Transverse colon (tissue), 4 donors: Measurements from ENCODE around the gene MCTP2. TPM values are rescaled to one million over a fixed set of nuclear protein-coding genes. Genes with fewer than 3 reads are reported as not detected.

ENCODE experiments used
- DNase-seq: peaks from one replicate; pipeline ENCODE4 v3.0.0-alpha.2; 2019
- H3K27ac ChIP-seq, 4 donors: fragments of 200-600 bp; sonication (generic); 2 replicates each; pipeline ENCODE4 v1.5.1; 2016 to 2018; ENCODE audit warnings: inconsistent platforms in 4 of 4
- H3K27me3 ChIP-seq: fragments of 200-600 bp; sonication (generic); 2 replicates; pipeline ENCODE4 v1.5.1; 2017; ENCODE audit warnings: inconsistent platforms
- H3K36me3 ChIP-seq, 4 donors: fragments of 200-600 bp; sonication (generic); 2 replicates each; pipeline ENCODE4 v1.5.1; 2017 to 2019; ENCODE audit warnings: inconsistent platforms in 4 of 4
- H3K4me1 ChIP-seq, 4 donors: fragments of 200-600 bp; sonication (generic); 2 replicates each; pipeline ENCODE4 v1.5.1; 2017 to 2020; ENCODE audit warnings: inconsistent platforms in 4 of 4
- H3K4me3 ChIP-seq, 4 donors: fragments of 200-600 bp; sonication (generic); 1 replicate in 1 of 4; 2 replicates in 3 of 4; pipeline versions ENCODE4 v1.5.1 to v1.6.1; 2017 to 2019; ENCODE audit warnings: inconsistent platforms in 4 of 4
- H3K9me3 ChIP-seq, 2 donors: fragments of 200-600 bp; sonication (generic); 2 replicates each; pipeline ENCODE4 v1.5.1; 2017 to 2019; ENCODE audit warnings: inconsistent platforms in 2 of 2
- CTCF ChIP-seq, 5 experiments: fragments of 200-600 bp in 3 of 5; fragments of 450-650 bp in 2 of 5; sonication (generic) in 3 of 5; IDR thresholded peaks; 1 replicate in 2 of 5; 2 replicates in 3 of 5; pipeline ENCODE4 v1.5.1; 2016 to 2017; ENCODE audit warnings: antibody characterized with exemption in 5 of 5, inconsistent platforms in 3 of 5, mild to moderate bottlenecking in 2 of 5, moderate library complexity in 1 of 5
- EP300 ChIP-seq: sonication (generic); formaldehyde crosslinking; IDR thresholded peaks from one replicate; pipeline ENCODE4 v1.6.1; 2017; ENCODE audit warnings: antibody characterized with exemption, low read depth
- POLR2A ChIP-seq: fragments of 450-650 bp; IDR thresholded peaks from one replicate; pipeline ENCODE4 v1.6.1; 2016; ENCODE audit warnings: antibody characterized with exemption, mild to moderate bottlenecking, moderate library complexity
- POLR2AphosphoS5 ChIP-seq, 3 donors: sonication (generic); formaldehyde crosslinking; IDR thresholded peaks; one replicate each; pipeline ENCODE4 v1.6.1; 2016; ENCODE audit warnings: antibody characterized with exemption in 3 of 3
- WGBS, 2 donors: methylation state at CpG; one replicate each; pipeline ENCODE4 v1.1.5; 2018; ENCODE audit warnings: low coverage in 1 of 2; 5-methylcytosine and 5-hydroxymethylcytosine counted together
- in situ Hi-C, 4 donors: fragments of 200-750 bp; cut with MboI; loops; one replicate each; pipeline versions ENCODE4 v1.15.0 to v1.15.1; 2017; ENCODE audit warnings: low sequenced_read_pairs in 3 of 4, low pct_ligation_motif_present in 1 of 4, low pct_unique_long_range_greater_than_20kb in 1 of 4
- intact Hi-C: fragments of 100-400 bp; cut with DNase I; formaldehyde crosslinking; loops from one replicate; pipeline ENCODE4 v1.15.1; 2023; ENCODE audit warnings: low total_unique reads
- total RNA-seq, 4 donors: library from RNA; depleted of rRNA; stranded (reverse); fragments of >200 nt; gene quantifications; one replicate each; pipeline ENCODE4 v1.1.0, GENCODE V29; 2016

Gene MCTP2
- total RNA-seq, 4 donors from 2014 or later, result 108 to 409 (median 144) TPM

- H3K4me3 ChIP-seq, result no peak overlapping the region
- in situ Hi-C loops, result no loop called here
- no peaks in the 10 kb centered on the region for H3K36me3 ChIP-seq
- intact Hi-C loops, result no loop called here
- no peaks in the 10 kb centered on the region for H3K9me3 ChIP-seq
- no peak overlapping the region for H3K27ac ChIP-seq
- H3K4me1 ChIP-seq, result no peaks in the 10 kb centered on the region
- DNase-seq, result no peak
- H3K27me3 ChIP-seq, result no peaks in the 10 kb centered on the region
- WGBS, 2 donors, result 33 to 48% methylated on average over 3 of the region's 3 CpGs
- TF ChIP-seq POLR2AphosphoS5 (IDR thresholded peaks at IDR 0.05) (no peak), EP300 (no peak), POLR2A (no peak), CTCF (IDR thresholded peaks at IDR 0.05) (no peak)
These were observed 28.1 kb upstream of the MCTP2 start for GRCh38 chr15:94203306-94203705.

GRCh38 chr15:94205366-94205765 is 26.0 kb upstream of the MCTP2 start:
- Histone ChIP-seq H3K27ac (peak overlapping the region in 1 of 4 donors; percentile 34), H3K36me3 (no peaks in the 10 kb centered on the region), H3K4me3 (no peak overlapping the region), H3K27me3 (no peaks in the 10 kb centered on the region), H3K9me3 (no peaks in the 10 kb centered on the region), H3K4me1 (no peaks in the 10 kb centered on the region)
- WGBS, 2 donors, result 56 to 65% methylated on average over 7 of the region's 7 CpGs
- in situ Hi-C loops (no loop called here), intact Hi-C loops (no loop called here)
- TF ChIP-seq POLR2AphosphoS5 (IDR thresholded peaks at IDR 0.05), result no peak
- no peak for TF ChIP-seq CTCF (IDR thresholded peaks at IDR 0.05)
- TF ChIP-seq EP300, result no peak
- TF ChIP-seq POLR2A, result no peak
- no peak for DNase-seq

- H3K4me3 ChIP-seq, result no peak overlapping the region
- no peaks in the 10 kb centered on the region for H3K9me3 ChIP-seq
- 58 to 63% methylated on average over 2 to 11 of the region's 11 CpGs for WGBS, 2 donors
- no peak overlapping the region for H3K27ac ChIP-seq
- DNase-seq, result no peak
- in situ Hi-C loops (no loop called here), intact Hi-C loops (no loop called here)
- no peaks in the 10 kb centered on the region for H3K4me1 ChIP-seq
- TF ChIP-seq POLR2A, result no peak
- TF ChIP-seq CTCF (IDR thresholded peaks at IDR 0.05), result no peak
- no peaks in the 10 kb centered on the region for H3K27me3 ChIP-seq
- no peaks in the 10 kb centered on the region for H3K36me3 ChIP-seq
These were observed 24.7 kb upstream of the MCTP2 start for GRCh38 chr15:94206463-94207167.

- Histone ChIP-seq H3K36me3 (no peaks in the 10 kb centered on the region), H3K4me3 (no peak overlapping the region), H3K27ac (no peak overlapping the region), H3K27me3 (no peaks in the 10 kb centered on the region), H3K9me3 (no peaks in the 10 kb centered on the region), H3K4me1 (no peaks in the 10 kb centered on the region)
- TF ChIP-seq CTCF (IDR thresholded peaks at IDR 0.05) (no peak), POLR2AphosphoS5 (IDR thresholded peaks at IDR 0.05) (no peak), EP300 (no peak), POLR2A (no peak)
- in situ Hi-C loops, result no loop called here
- WGBS, 2 donors, result 80 to 94% methylated on average over 2 to 5 of the region's 5 CpGs
- no peak for DNase-seq
- intact Hi-C loops, result no loop called here
These were observed 19.1 kb upstream of the MCTP2 start for GRCh38 chr15:94212291-94212690.
